Spleen (tissue), 7 donors: ENCODE results near the gene RPTN.

Experiments used
- CTCF ChIP-seq, 11 experiments: fragments of 200-600 bp in 7 of 11; fragments of 450-650 bp in 4 of 11; sonication (generic) in 4 of 11; IDR thresholded peaks in 8 of 11; conservative IDR thresholded peaks in 3 of 11; 1 replicate in 7 of 11; 2 replicates in 4 of 11; pipeline versions ENCODE4 v1.4.0 to v1.8.0; 2016 to 2021; ENCODE audit warnings: antibody characterized with exemption in 11 of 11, inconsistent platforms in 4 of 11, mild to moderate bottlenecking in 1 of 11
- POLR2A ChIP-seq, 3 donors: fragments of 450-650 bp; IDR thresholded peaks; one replicate each; pipeline ENCODE4 v1.5.1; 2017; ENCODE audit warnings: antibody characterized with exemption in 3 of 3, mild to moderate bottlenecking in 1 of 3
- donor health status: DM: no; HTN: no; CAD: no; lungs with moderate emphysema.
- donor health status: DM: no; HTN: no; CAD: no.
- donor health status: DM: no; HTN: no; CAD: no.

- TF ChIP-seq CTCF (IDR thresholded peaks at IDR 0.05 in 8 of 11, conservative IDR thresholded peaks at IDR 0.05 in 3 of 11): no peak
- no peak for TF ChIP-seq POLR2A (IDR thresholded peaks at IDR 0.05)
These were observed 49.6 kb downstream of the RPTN start for GRCh38 chr1:152109231-152109997.
